OCI-LY3 (cell line): ENCODE measurements around the gene SEPTIN11.

Experiments
- H2AFZ ChIP-seq: fragments of 200-600, 300-600 bp; shearing (Covaris generic); 2 replicates; pipeline ENCODE4 v1.6.0; 2014; ENCODE audit warnings: antibody characterized with exemption, low read depth, low read length
- H3K27ac ChIP-seq: fragments of 200-600, 300-600 bp; sonication (generic); 2 replicates; pipeline ENCODE4 v1.5.1; 2014; ENCODE audit warnings: mild to moderate bottlenecking, low read length, moderate library complexity, mixed read lengths
- H3K27me3 ChIP-seq: fragments of 200-600, 300-600 bp; sonication (generic); 2 replicates; pipeline ENCODE4 v1.6.1; 2014; ENCODE audit warnings: low read depth, low read length, mixed read lengths
- H3K36me3 ChIP-seq: fragments of 200-600, 300-600 bp; sonication (generic); replicated peaks from 2 replicates; pipeline ENCODE3; 2014; ENCODE audit warnings: low read depth, low read length, mixed read lengths
- H3K4me1 ChIP-seq: fragments of 300-600, 200-600 bp; sonication (generic); 2 replicates; pipeline ENCODE4 v1.6.1; 2014; ENCODE audit warnings: low read length, mixed read lengths
- H3K4me2 ChIP-seq: fragments of 200-600, 300-600 bp; sonication (generic); 2 replicates; pipeline ENCODE4 v1.6.1; 2014; ENCODE audit warnings: low read length, mixed read lengths
- H3K4me3 ChIP-seq: fragments of 300-600, 200-600 bp; sonication (generic); 2 replicates; pipeline ENCODE4 v1.5.1; 2014; ENCODE audit warnings: antibody characterized with exemption, mild to moderate bottlenecking, low read length, moderate library complexity
- H3K79me2 ChIP-seq: fragments of 300-600, 200-600 bp; shearing (Covaris generic); 2 replicates; pipeline ENCODE4 v1.6.1; 2014; ENCODE audit warnings: mild to moderate bottlenecking, low read length, mixed read lengths
- H3K9ac ChIP-seq: fragments of 300-600, 200-600 bp; shearing (Covaris generic); 2 replicates; pipeline ENCODE4 v1.6.0; 2014; ENCODE audit warnings: mild to moderate bottlenecking, low read length, moderate library complexity
- H3K9me3 ChIP-seq: fragments of 200-600, 300-600 bp; shearing (Covaris generic); 2 replicates; pipeline ENCODE4 v1.6.1; 2014; ENCODE audit warnings: low read length, mixed read lengths; ENCODE audit not compliant: insufficient read depth
- H4K20me1 ChIP-seq: fragments of 200-600, 300-600 bp; sonication (generic); 2 replicates; pipeline ENCODE4 v1.6.1; 2016; ENCODE audit warnings: low read length, mixed read lengths; ENCODE audit not compliant: insufficient read depth
- EZH2phosphoT487 ChIP-seq: fragments of 200-600 bp; shearing (Covaris generic); IDR thresholded peaks from 2 replicates; pipeline ENCODE4 v1.6.1; 2018; ENCODE audit warnings: antibody characterized with exemption, mixed run types, low read depth
- TF ChIP-seq, protein P1 (sequence below): fragments of 200-600, 300-600 bp; sonication (generic); IDR thresholded peaks from 2 replicates; pipeline ENCODE4 v1.5.1; 2014; ENCODE audit warnings: antibody characterized with exemption, low read length, low read depth

Gene SEPTIN11

DNA sequence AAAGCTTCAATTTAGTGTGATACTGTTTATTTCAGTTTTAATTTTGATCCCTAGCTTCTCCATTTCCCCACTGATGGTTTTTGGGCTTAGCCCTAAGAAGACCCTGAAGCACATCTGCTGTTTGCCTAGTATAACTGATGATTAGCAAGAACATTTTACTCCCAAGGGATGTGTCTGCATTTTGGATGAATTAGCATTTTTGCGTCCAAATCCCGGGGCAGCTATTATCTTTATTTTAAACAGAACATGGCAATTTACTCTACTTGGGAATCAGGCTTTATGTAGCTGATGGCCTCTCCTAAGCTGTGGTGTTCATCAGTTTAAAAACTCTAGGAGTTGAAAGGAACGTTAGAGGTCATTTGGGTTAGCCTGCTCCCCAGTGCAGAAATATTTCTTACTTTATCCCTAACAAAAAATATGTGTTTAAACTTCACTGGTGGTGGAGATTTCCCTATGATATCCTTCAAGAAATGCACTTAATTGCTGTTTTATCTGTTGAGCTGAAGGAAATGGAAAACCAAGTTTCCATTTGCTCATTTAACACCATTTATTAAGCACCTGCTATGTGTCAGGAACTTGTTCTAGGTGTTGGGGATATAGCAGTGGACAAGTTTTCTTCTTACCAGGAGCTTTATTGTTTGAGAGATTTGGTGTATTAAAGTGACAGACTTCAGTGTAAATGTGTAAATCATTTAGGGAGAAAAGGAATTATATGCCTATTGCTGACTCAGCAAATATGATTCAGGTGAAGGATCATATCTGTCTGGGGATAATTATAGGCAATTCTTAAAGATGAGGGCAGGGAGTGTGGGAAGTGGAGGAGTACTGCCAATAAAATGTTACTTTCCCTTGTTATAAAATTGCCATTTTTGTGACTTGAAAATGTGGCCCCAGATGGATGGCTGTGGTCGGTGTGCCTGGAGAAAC is 3.4 kb downstream of the SEPTIN11 start:
- Histone ChIP-seq H3K9ac (no peak overlapping the region), H3K36me3 (peaks cover 6% of the 10 kb centered on the region), H3K4me3 (no peak overlapping the region), H4K20me1 (peaks cover 29% of the 10 kb centered on the region), H3K4me1 (peaks cover 16% of the 10 kb centered on the region), H3K9me3 (no peaks in the 10 kb centered on the region), H3K27me3 (no peaks in the 10 kb centered on the region), H3K27ac (no peak overlapping the region), H2AFZ (no peak overlapping the region), H3K79me2 (peaks cover 73% of the 10 kb centered on the region), H3K4me2 (no peak overlapping the region)
- no peak for TF ChIP-seq EZH2phosphoT487
- TF ChIP-seq, protein P1, sequence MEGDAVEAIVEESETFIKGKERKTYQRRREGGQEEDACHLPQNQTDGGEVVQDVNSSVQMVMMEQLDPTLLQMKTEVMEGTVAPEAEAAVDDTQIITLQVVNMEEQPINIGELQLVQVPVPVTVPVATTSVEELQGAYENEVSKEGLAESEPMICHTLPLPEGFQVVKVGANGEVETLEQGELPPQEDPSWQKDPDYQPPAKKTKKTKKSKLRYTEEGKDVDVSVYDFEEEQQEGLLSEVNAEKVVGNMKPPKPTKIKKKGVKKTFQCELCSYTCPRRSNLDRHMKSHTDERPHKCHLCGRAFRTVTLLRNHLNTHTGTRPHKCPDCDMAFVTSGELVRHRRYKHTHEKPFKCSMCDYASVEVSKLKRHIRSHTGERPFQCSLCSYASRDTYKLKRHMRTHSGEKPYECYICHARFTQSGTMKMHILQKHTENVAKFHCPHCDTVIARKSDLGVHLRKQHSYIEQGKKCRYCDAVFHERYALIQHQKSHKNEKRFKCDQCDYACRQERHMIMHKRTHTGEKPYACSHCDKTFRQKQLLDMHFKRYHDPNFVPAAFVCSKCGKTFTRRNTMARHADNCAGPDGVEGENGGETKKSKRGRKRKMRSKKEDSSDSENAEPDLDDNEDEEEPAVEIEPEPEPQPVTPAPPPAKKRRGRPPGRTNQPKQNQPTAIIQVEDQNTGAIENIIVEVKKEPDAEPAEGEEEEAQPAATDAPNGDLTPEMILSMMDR: no peak

DNA sequence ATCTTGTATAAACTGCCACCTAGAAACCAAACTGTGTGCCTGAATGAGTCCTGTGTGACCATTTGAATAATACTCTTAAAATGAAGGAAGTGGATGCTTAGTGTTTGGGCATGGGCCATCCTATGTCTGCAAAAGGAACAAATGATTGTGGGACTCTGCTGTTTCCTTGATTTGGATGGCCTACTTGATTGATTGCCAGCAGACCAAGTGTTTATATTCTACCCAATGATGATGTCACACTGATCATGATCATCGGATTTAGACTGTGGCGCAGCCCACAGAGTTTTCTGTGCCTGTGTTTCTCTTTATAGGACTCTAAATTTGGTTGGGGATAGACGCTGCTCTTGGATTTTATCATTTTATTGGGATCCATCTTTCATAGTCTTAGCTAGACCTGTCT is 4.4 kb downstream of the SEPTIN11 start:
- no peak overlapping the region for H3K4me2 ChIP-seq
- peaks cover 80% of the 10 kb centered on the region for H3K79me2 ChIP-seq
- peaks cover 29% of the 10 kb centered on the region for H4K20me1 ChIP-seq

DNA sequence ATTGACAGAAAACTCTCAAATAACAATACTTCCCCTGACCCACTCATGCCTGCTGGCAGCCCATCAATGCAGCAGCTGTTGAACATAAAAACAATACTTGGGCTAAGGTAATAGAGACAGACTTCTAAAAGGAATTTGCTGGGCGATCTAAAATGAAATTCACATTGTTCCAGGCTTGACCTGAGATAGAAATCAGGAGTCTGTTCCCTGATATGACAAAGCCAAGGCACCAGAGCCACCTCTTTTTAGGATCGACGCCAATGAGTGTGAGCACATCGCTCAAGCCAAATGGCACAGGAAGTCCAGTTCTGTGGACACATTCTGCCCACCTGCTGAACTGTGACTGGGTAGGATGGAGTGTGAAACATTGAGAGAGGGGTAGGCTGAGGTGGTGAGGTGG is 4.9 kb downstream of the SEPTIN11 start:
- H3K4me2 ChIP-seq: no peak overlapping the region

More for the DNA sequence above, 4.4 kb downstream of the SEPTIN11 start:
- Histone ChIP-seq H2AFZ (no peak overlapping the region), H3K9ac (no peak overlapping the region), H3K4me3 (no peak overlapping the region), H3K4me1 (peaks cover 16% of the 10 kb centered on the region), H3K27me3 (no peaks in the 10 kb centered on the region), H3K36me3 (peaks cover 6% of the 10 kb centered on the region), H3K27ac (no peak overlapping the region), H3K9me3 (no peaks in the 10 kb centered on the region)
- TF ChIP-seq, protein P1: no peak
- no peak for TF ChIP-seq EZH2phosphoT487

DNA sequence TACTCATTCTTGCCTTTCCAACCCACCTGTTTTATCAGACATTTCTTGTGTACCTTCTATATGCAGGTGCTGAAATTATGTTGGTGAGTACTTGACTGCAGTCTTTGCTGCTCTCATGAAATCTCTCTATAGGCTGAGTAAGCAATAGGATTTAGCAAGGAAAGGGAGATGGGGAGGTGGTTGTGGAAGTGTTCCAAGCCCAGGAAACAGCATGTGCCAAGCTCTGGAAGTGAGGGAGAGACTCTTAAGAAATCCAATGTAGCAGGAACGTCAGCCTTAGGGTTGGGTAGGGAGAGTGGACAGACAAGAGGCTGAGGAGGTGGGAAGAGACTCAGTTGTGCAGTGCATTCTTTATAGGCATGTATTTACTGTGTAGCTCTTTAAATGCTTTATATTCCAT is 5.6 kb downstream of the SEPTIN11 start:
- Histone ChIP-seq H3K36me3 (peaks cover 6% of the 10 kb centered on the region), H3K27ac (no peak overlapping the region), H3K4me1 (peaks cover 21% of the 10 kb centered on the region), H4K20me1 (peaks cover 29% of the 10 kb centered on the region), H2AFZ (no peak overlapping the region), H3K4me3 (no peak overlapping the region), H3K79me2 (peaks cover 79% of the 10 kb centered on the region), H3K9me3 (no peaks in the 10 kb centered on the region), H3K9ac (no peak overlapping the region), H3K4me2 (no peak overlapping the region), H3K27me3 (no peaks in the 10 kb centered on the region)
- no peak for TF ChIP-seq EZH2phosphoT487
- TF ChIP-seq, protein P1: no peak

More for the DNA sequence above, 4.9 kb downstream of the SEPTIN11 start:
- peaks cover 29% of the 10 kb centered on the region for H4K20me1 ChIP-seq
- H3K9me3 ChIP-seq: no peaks in the 10 kb centered on the region
- H3K27ac ChIP-seq: no peak overlapping the region
- H2AFZ ChIP-seq: no peak overlapping the region
- H3K79me2 ChIP-seq: peaks cover 80% of the 10 kb centered on the region
- no peak overlapping the region for H3K9ac ChIP-seq
- peaks cover 16% of the 10 kb centered on the region for H3K4me1 ChIP-seq
- no peaks in the 10 kb centered on the region for H3K27me3 ChIP-seq
- H3K36me3 ChIP-seq: peaks cover 6% of the 10 kb centered on the region
- TF ChIP-seq, protein P1: no peak
- TF ChIP-seq EZH2phosphoT487: no peak
- no peak overlapping the region for H3K4me3 ChIP-seq
